Sigmoid colon (tissue), 7 donors: ENCODE results near the gene MACF1. TPM values are rescaled to one million over a fixed set of nuclear protein-coding genes. Genes with fewer than 3 reads are reported as not detected.
"Not testable (repeated sequence)": the region's sequence is repeated elsewhere in the genome, so short reads cannot be mapped to it uniquely, and the experiment has no call there.

ENCODE experiments used
- DNase-seq: peaks from one replicate; pipeline ENCODE4 v3.0.0-alpha.2; 2019
- H3K27ac ChIP-seq, 4 donors: fragments of 200-600 bp; sonication (generic); one replicate each; pipeline ENCODE4 v1.5.1; 2016 to 2019; ENCODE audit warnings: mild to moderate bottlenecking in 1 of 4
- H3K27me3 ChIP-seq, 3 donors: fragments of 200-600 bp; sonication (generic); one replicate each; pipeline ENCODE4 v1.5.1; 2019; ENCODE audit warnings: mild to moderate bottlenecking in 1 of 3
- H3K36me3 ChIP-seq, 4 donors: fragments of 200-600 bp; sonication (generic); one replicate each; pipeline ENCODE4 v1.5.1; 2016 to 2019
- H3K4me1 ChIP-seq, 4 donors: fragments of 200-600 bp; sonication (generic); one replicate each; pipeline ENCODE4 v1.5.1; 2017 to 2019
- H3K4me3 ChIP-seq, 4 donors: fragments of 200-600 bp; sonication (generic); one replicate each; pipeline ENCODE4 v1.5.1; 2017 to 2019; ENCODE audit warnings: mild to moderate bottlenecking in 2 of 4, moderate library complexity in 1 of 4
- H3K9me3 ChIP-seq, 4 donors: fragments of 200-600 bp in 3 of 4; sonication (generic) in 3 of 4; one replicate each; pipeline versions ENCODE4 v1.5.1 to v1.6.1; 2013 to 2019
- EP300 ChIP-seq, 4 donors: sonication (generic); formaldehyde crosslinking; IDR thresholded peaks; one replicate each; pipeline ENCODE4 v1.6.1; 2017; ENCODE audit warnings: antibody characterized with exemption in 4 of 4
- POLR2A ChIP-seq, 2 donors: fragments of 450-650 bp; IDR thresholded peaks; one replicate each; pipeline ENCODE4 v1.6.1; 2016; ENCODE audit warnings: antibody characterized with exemption in 2 of 2, mild to moderate bottlenecking in 2 of 2, moderate library complexity in 2 of 2
- POLR2AphosphoS5 ChIP-seq, 4 donors: sonication (generic); formaldehyde crosslinking; IDR thresholded peaks; one replicate each; pipeline ENCODE4 v1.6.1; 2017; ENCODE audit warnings: antibody characterized with exemption in 4 of 4
- WGBS, 2 donors: extraction: QIAGEN DNeasy Blood & Tissue Kit; methylation state at CpG; one replicate each; pipeline ENCODE4 v1.1.7; 2013; 5-methylcytosine and 5-hydroxymethylcytosine counted together
- intact Hi-C: fragments of 100-400 bp; cut with DNase I; formaldehyde crosslinking; loops from one replicate; pipeline ENCODE4 v1.15.1; 2023
- polyA plus RNA-seq, 3 donors: library from polyadenylated mRNA; stranded (reverse); fragments of 200-250 nt; gene quantifications; one replicate each; pipeline ENCODE4 v1.2.3, GENCODE V29; 2013
- total RNA-seq, 4 donors: library from RNA; depleted of rRNA; stranded (reverse); fragments of >200 nt; gene quantifications; one replicate each; pipeline ENCODE4 v1.1.0, GENCODE V29; 2016
- TF ChIP-seq, protein P1 (sequence below), 4 experiments: fragments of 450-650 bp in 3 of 4; fragments of 200-600 bp in 1 of 4; IDR thresholded peaks; one replicate each; pipeline ENCODE4 v1.5.1; 2016 to 2019; ENCODE audit warnings: antibody characterized with exemption in 4 of 4, mild to moderate bottlenecking in 3 of 4, moderate library complexity in 2 of 4
- donor health status: healthy with polysubstance abuse.
- donor health status: Bipolar disorder and iron deficiency.
- donor health status: healthy.

Gene MACF1
- total and polyA plus RNA-seq, 7 donors = 16.0 to 657 (median 292) TPM

DNA sequence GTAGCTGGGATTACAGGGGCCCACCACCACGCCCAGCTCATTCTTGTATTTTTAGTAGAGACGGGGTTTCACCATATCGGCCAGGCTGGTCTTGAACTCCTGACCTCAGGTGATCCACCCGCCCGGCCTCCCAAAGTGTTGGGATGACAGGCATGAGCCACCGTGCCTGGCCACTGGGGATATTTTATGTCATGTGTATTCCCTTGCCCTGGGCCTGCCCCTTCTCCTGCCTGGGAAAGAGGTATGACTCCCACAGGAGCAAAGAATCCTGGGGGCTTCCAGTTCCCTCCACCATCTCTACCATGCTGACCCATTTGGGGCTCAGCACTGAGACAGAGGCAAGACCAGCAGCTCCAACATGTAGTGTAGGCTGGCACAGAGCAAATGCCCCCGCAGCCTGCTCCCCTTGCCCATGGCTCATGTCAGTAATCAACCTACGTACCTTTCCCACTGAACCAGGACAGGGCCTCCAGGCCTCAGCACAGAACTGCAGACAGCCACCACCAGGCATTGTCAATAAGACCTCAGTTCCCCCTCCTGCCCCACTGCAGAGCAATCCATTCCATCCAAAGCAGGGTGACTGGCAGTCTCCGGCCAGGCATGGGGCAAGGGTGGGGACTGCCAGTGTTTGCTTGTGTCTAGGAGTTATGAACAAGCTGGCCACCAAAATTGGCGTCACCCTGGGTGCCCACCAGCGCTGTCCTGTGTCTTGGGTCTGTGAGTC, 322.1 kb downstream of the MACF1 start:
- Histone ChIP-seq H3K27me3 (no peaks in the 10 kb centered on the region), H3K9me3 (no peaks in the 10 kb centered on the region), H3K27ac (peak overlapping the region in 1 of 4 donors; percentile 36), H3K4me3 (no peak overlapping the region), H3K36me3 (peaks cover 0 to 53% (median 9%) of the 10 kb centered on the region in 4 donors), H3K4me1 (peaks cover 0 to 4% (median 0%) of the 10 kb centered on the region in 4 donors)
- DNase-seq = no peak
- intact Hi-C loops = no loop called here
- 66 to 89% methylated on average over 11 of the region's 11 CpGs for WGBS, 2 donors
- TF ChIP-seq EP300 (IDR thresholded peaks at IDR 0.05) (no peak), POLR2AphosphoS5 (IDR thresholded peaks at IDR 0.05) (no peak)
- TF ChIP-seq, protein P1, sequence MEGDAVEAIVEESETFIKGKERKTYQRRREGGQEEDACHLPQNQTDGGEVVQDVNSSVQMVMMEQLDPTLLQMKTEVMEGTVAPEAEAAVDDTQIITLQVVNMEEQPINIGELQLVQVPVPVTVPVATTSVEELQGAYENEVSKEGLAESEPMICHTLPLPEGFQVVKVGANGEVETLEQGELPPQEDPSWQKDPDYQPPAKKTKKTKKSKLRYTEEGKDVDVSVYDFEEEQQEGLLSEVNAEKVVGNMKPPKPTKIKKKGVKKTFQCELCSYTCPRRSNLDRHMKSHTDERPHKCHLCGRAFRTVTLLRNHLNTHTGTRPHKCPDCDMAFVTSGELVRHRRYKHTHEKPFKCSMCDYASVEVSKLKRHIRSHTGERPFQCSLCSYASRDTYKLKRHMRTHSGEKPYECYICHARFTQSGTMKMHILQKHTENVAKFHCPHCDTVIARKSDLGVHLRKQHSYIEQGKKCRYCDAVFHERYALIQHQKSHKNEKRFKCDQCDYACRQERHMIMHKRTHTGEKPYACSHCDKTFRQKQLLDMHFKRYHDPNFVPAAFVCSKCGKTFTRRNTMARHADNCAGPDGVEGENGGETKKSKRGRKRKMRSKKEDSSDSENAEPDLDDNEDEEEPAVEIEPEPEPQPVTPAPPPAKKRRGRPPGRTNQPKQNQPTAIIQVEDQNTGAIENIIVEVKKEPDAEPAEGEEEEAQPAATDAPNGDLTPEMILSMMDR (IDR thresholded peaks at IDR 0.05) = no peak

DNA sequence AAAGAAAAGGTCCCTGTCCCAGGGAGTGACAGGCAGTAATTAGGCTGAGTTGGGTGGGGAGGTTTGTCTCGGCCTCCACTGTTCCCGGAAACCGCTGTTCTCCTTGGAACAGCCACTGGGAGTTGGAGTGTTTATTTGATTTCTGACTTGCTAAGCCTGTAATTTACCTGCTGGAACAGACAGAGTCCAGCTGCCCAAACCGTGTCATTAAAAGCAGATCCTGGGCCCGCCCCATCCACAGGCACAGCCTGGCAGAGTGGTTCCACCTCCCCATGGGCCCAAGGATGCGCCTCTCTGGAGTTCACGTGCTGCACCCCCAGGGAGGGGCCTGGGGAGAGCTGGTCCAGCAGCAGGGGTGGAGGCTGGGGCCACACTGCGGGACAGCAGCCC, 322.7 kb downstream of the MACF1 start:
- H3K9me3 ChIP-seq, H3K4me3 ChIP-seq, intact Hi-C loops, H3K4me1 ChIP-seq, H3K27ac ChIP-seq, H3K27me3 ChIP-seq, DNase-seq: not testable (repeated sequence)
- 19 to 72% methylated on average over 8 of the region's 8 CpGs for WGBS, 2 donors
- H3K36me3 ChIP-seq = peaks cover 0 to 59% (median 11%) of the 10 kb centered on the region in 4 donors

DNA sequence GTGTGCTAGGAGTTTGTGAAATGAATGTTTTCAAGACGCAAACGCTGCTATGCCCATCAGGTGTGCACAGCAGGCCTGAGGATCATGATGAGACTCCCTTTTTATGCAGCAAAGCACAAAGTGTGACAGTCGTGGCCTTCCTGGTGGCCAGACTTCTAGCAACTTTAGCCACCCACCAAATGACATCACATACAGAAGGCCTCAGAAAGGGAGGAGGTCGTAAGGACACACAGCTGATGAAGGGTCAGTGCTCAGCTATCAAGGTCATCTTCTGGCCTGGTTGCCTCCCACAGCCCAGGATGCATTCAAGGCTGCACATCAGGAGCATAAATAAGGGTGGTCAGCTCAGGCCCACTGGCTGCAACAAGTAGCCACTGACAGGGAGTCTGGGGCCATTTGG, 323.6 kb downstream of the MACF1 start:
- Histone ChIP-seq H3K4me3 (no peak overlapping the region), H3K4me1 (peaks cover 0 to 4% (median 0%) of the 10 kb centered on the region in 4 donors), H3K27me3 (no peaks in the 10 kb centered on the region), H3K27ac (no peak overlapping the region), H3K9me3 (no peaks in the 10 kb centered on the region), H3K36me3 (peaks cover 0 to 68% (median 11%) of the 10 kb centered on the region in 4 donors)
- whole genome bisulfite sequencing, 2 donors = 88 to 92% methylated on average over 4 of the region's 4 CpGs
- TF ChIP-seq EP300 (IDR thresholded peaks at IDR 0.05) = no peak
- TF ChIP-seq POLR2AphosphoS5 (IDR thresholded peaks at IDR 0.05) = no peak
- TF ChIP-seq, protein P1 (IDR thresholded peaks at IDR 0.05) = no peak
- no peak for DNase-seq
- intact Hi-C loops = no loop called here

DNA sequence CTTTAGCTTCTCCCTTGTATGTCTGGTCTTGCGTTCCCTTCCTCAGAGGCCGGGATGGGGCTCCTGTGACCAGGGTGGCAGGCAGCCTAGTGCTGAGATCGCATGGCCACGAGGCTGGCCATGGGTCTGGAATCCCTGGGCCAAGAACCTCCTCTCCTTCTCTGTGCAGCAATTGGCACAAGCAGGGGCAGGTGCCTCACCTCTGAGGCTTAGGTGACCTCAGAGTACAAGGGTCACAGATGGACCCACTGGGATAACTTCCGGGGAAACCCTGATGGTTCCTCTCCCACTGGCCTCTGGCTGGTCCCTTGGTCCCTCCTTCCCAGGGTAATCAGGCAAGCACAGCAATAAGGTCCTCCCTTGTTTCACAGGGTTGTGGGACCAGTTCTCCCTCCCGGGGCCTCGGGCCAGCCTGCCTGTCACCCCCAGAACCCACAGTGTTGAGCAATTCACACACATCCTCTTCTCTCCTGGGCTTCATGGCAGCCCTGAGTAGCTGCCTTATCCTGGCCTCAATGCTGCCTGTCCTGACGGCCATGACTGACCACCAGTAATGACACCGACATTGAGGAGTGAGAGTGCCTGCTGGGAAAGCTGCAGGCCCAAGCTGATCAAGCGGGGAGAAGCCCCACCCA, 325.5 kb downstream of the MACF1 start:
- 90 to 92% methylated on average over 10 of the region's 10 CpGs for WGBS, 2 donors
- no peak overlapping the region for H3K4me3 ChIP-seq
- no peak overlapping the region for H3K27ac ChIP-seq
- no peaks in the 10 kb centered on the region for H3K9me3 ChIP-seq
- TF ChIP-seq POLR2A (IDR thresholded peaks at IDR 0.05) (no peak), POLR2AphosphoS5 (IDR thresholded peaks at IDR 0.05) (no peak), EP300 (IDR thresholded peaks at IDR 0.05) (no peak)
- TF ChIP-seq, protein P1 (IDR thresholded peaks at IDR 0.05) = no peak
- intact Hi-C loops = loop anchor here (10.0 kb wide), 1 partner anchor 45 kb away; no protein-coding TSS in a partner anchor
- H3K4me1 ChIP-seq = no peaks in the 10 kb centered on the region
- no peak for DNase-seq
- no peaks in the 10 kb centered on the region for H3K27me3 ChIP-seq
- H3K36me3 ChIP-seq = peaks cover 0 to 71% (median 11%) of the 10 kb centered on the region in 4 donors

DNA sequence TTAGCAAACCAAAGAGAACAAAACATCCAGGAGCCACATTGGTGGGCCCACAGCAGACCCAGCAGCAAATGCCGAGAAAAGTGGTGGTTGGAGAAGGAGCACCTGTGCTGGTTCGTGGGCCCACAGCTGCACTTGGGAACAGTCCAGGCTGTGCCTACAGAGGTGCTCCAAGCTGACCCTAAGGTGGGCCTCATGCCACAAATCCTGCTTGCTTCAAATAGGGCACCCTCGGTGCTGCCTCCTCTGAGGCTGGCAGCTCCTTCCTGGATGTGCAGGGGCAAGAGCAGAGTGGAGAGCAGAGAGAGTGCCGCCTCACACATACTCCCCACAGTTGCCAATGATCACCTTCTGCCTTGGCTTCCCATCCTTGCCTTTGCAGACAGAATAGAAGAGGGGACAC, 327.0 kb downstream of the MACF1 start:
- WGBS, 2 donors = 95 to 96% methylated on average over 4 of the region's 4 CpGs

More for the DNA sequence above, 327.0 kb downstream of the MACF1 start:
- no peak for DNase-seq
- Histone ChIP-seq H3K4me1 (no peaks in the 10 kb centered on the region), H3K4me3 (no peak overlapping the region), H3K27ac (no peak overlapping the region), H3K36me3 (peaks cover 0 to 68% (median 11%) of the 10 kb centered on the region in 4 donors), H3K9me3 (no peaks in the 10 kb centered on the region), H3K27me3 (no peaks in the 10 kb centered on the region)
- intact Hi-C loops = loop anchor here (10.0 kb wide), 1 partner anchor 47 kb away; no protein-coding TSS in a partner anchor
- no peak for TF ChIP-seq POLR2A (IDR thresholded peaks at IDR 0.05)
- TF ChIP-seq, protein P1 (IDR thresholded peaks at IDR 0.05) = no peak
- no peak for TF ChIP-seq EP300 (IDR thresholded peaks at IDR 0.05)
- no peak for TF ChIP-seq POLR2AphosphoS5 (IDR thresholded peaks at IDR 0.05)
